MM.1S (cell line): ENCODE data around the gene WNK2.

ENCODE experiments used
- DNase-seq: peaks from one replicate; pipeline ENCODE4 v3.0.0-alpha.2; 2015
- H2AFZ ChIP-seq: fragments of 300-600 bp; sonication (generic); 2 replicates; pipeline ENCODE4 v1.6.0; 2016; ENCODE audit warnings: antibody characterized with exemption, low read length
- H3F3A ChIP-seq: fragments of 300-600 bp; sonication (generic); 2 replicates; pipeline ENCODE4 v1.6.1; 2016; ENCODE audit warnings: mild to moderate bottlenecking, antibody characterized with exemption, low read length, moderate library complexity, mixed read lengths; ENCODE audit not compliant: insufficient read depth
- H3K27ac ChIP-seq: fragments of 300-600 bp; sonication (generic); 2 replicates; pipeline ENCODE4 v1.5.1; 2016; ENCODE audit warnings: mild to moderate bottlenecking, low read length
- H3K27me3 ChIP-seq: fragments of 300-600 bp; sonication (generic); replicated peaks from 2 replicates; pipeline ENCODE4 v1.6.0; 2016; ENCODE audit warnings: low read length; ENCODE audit not compliant: insufficient read depth
- H3K36me3 ChIP-seq: fragments of 300-600 bp; sonication (generic); replicated peaks from 2 replicates; pipeline ENCODE4 v1.6.1; 2016; ENCODE audit warnings: mild to moderate bottlenecking, low read length, mixed read lengths; ENCODE audit not compliant: insufficient read depth
- H3K4me1 ChIP-seq: fragments of 300-600 bp; sonication (generic); 2 replicates; pipeline ENCODE4 v1.6.1; 2016; ENCODE audit warnings: low read length, mixed read lengths
- H3K4me2 ChIP-seq: fragments of 300-600 bp; sonication (generic); 2 replicates; pipeline ENCODE4 v1.6.0; 2016; ENCODE audit warnings: low read depth, low read length
- H3K4me3 ChIP-seq: fragments of 300-600 bp; sonication (generic); 2 replicates; pipeline ENCODE4 v1.5.1; 2016; ENCODE audit warnings: low read length, mixed read lengths
- H3K79me2 ChIP-seq: fragments of 300-600 bp; sonication (generic); 2 replicates; pipeline ENCODE4 v1.6.1; 2016; ENCODE audit warnings: mixed run types, low read length, mixed read lengths
- H3K9ac ChIP-seq: fragments of 300-600 bp; sonication (generic); 2 replicates; pipeline ENCODE4 v1.6.1; 2016; ENCODE audit warnings: low read length, mixed read lengths
- H3K9me2 ChIP-seq: fragments of 300-600 bp; sonication (generic); replicated peaks from 2 replicates; pipeline ENCODE4 v1.6.1; 2016; ENCODE audit warnings: mild to moderate bottlenecking, low read length, mixed read lengths; ENCODE audit not compliant: insufficient read depth
- H3K9me3 ChIP-seq: fragments of 300-600 bp; sonication (generic); replicated peaks from 2 replicates; pipeline ENCODE4 v1.6.1; 2016; ENCODE audit warnings: mild to moderate bottlenecking, low read length, mixed read lengths; ENCODE audit not compliant: insufficient read depth
- H4K20me1 ChIP-seq: fragments of 300-600 bp; sonication (generic); 2 replicates; pipeline ENCODE4 v1.6.1; 2016; ENCODE audit warnings: mild to moderate bottlenecking, low read length, moderate library complexity, mixed read lengths; ENCODE audit not compliant: insufficient read depth
- EZH2 ChIP-seq: fragments of 300-600 bp; sonication (generic); optimal IDR thresholded peaks from 2 replicates; pipeline ENCODE3; 2017; ENCODE audit warnings: low read depth, mild to moderate bottlenecking, antibody characterized with exemption, low read length, mixed read lengths
- EZH2phosphoT487 ChIP-seq: fragments of 300-600 bp; sonication (generic); IDR thresholded peaks from 2 replicates; pipeline ENCODE4 v1.6.1; 2018; ENCODE audit warnings: antibody characterized with exemption, low read length
- TF ChIP-seq, protein P1 (sequence below): fragments of 300-600 bp; sonication (generic); IDR thresholded peaks from 2 replicates; pipeline ENCODE4 v1.5.1; 2016; ENCODE audit warnings: antibody characterized with exemption, low read length, mixed read lengths

WNK2 gene

DNA sequence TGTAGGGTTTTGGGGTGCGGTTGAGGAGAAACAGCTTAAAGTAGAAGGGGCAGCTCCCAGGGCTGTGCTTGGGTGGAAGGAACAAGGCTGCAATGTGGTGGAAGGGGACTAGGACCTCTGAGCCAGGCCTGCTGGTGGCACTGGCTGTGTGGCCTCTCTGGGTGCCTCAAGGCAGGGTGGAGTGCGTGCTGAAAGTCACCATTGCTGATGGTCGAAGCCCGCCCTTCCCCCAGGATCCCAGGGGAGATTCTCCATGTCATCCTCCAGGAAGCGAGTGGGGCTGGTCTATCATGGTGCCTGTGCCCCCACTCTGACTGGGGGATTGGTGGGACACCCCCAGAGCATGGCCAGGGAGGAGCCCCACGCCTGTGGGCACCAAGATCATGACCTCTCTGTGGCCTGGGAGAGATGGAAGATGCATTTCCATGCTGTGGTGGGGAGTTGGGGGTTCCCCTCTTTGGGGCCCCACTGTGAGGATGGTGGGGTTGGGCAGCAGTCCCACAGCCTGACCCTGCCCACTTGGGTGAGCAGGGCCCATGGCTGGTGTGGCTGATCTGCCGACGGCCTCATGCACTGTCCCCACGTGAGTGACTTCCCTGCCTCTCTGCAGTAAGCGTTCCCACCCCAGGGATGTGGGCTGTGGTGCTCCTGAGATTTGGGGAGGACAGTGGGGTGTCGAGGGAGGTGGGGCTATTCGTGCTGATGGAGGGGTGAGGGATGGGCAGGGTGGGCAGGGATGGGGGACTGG is 25.8 kb downstream of the WNK2 start:
- Histone ChIP-seq H3K4me2 (no peak overlapping the region), H3K4me3 (no peak overlapping the region), H2AFZ (no peak overlapping the region), H3K27me3 (no peaks in the 10 kb centered on the region), H3K9me3 (no peaks in the 10 kb centered on the region), H3K27ac (no peak overlapping the region), H3K79me2 (no peaks in the 10 kb centered on the region), H3K9me2 (no peaks in the 10 kb centered on the region), H3K9ac (no peak overlapping the region), H4K20me1 (0 out of 2 replicates have a peak, but pooled peaks cover 3% of the 10 kb centered on the region), H3K4me1 (no peaks in the 10 kb centered on the region), H3F3A (no peaks in the 10 kb centered on the region), H3K36me3 (no peaks in the 10 kb centered on the region)
- DNase-seq = no peak
- TF ChIP-seq, protein P1, sequence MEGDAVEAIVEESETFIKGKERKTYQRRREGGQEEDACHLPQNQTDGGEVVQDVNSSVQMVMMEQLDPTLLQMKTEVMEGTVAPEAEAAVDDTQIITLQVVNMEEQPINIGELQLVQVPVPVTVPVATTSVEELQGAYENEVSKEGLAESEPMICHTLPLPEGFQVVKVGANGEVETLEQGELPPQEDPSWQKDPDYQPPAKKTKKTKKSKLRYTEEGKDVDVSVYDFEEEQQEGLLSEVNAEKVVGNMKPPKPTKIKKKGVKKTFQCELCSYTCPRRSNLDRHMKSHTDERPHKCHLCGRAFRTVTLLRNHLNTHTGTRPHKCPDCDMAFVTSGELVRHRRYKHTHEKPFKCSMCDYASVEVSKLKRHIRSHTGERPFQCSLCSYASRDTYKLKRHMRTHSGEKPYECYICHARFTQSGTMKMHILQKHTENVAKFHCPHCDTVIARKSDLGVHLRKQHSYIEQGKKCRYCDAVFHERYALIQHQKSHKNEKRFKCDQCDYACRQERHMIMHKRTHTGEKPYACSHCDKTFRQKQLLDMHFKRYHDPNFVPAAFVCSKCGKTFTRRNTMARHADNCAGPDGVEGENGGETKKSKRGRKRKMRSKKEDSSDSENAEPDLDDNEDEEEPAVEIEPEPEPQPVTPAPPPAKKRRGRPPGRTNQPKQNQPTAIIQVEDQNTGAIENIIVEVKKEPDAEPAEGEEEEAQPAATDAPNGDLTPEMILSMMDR = no peak
- TF ChIP-seq EZH2phosphoT487 (no peak), EZH2 (no peak)

DNA sequence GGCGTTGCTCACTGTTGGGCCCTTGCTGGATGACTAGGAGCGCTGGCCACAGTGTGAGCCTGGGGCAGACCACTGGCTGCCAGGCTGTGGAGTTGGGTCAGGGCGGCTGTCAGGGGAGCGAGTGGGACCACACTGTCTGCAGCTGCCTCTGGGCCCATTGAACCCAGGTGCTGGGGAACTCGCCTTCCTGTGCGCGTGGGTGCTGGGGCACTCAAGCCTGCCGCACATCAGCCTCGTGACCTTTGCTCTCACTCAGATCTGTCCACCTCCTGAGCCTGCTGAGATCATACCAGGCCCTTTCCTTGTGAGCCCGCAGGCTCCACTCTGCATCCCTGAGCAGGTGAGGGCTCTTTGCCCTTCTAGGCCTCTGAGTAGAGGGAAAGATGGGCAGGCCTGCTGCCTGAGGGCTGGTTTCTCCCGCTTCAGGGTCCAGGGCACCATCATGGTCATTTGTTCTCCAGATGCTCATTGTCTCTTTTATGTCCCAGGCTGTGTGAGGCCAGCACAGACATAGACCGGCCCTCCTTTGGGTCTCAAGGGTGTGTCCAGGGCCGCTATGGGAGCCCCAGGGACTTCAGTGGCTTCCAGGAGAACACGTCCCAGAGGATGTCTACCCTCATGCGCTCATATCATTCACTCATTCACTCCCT is 26.5 kb downstream of the WNK2 start:
- no peaks in the 10 kb centered on the region for H3F3A ChIP-seq
- H3K27me3 ChIP-seq = no peaks in the 10 kb centered on the region
- no peaks in the 10 kb centered on the region for H3K79me2 ChIP-seq
- H3K4me2 ChIP-seq = no peak overlapping the region
- H3K36me3 ChIP-seq = no peaks in the 10 kb centered on the region
- H3K9me3 ChIP-seq = no peaks in the 10 kb centered on the region
- no peak overlapping the region for H3K27ac ChIP-seq
- no peaks in the 10 kb centered on the region for H3K9me2 ChIP-seq
- TF ChIP-seq, protein P1 = no peak
- no peak for TF ChIP-seq EZH2phosphoT487
- no peak for TF ChIP-seq EZH2
- H3K4me1 ChIP-seq = no peaks in the 10 kb centered on the region
- DNase-seq = no peak
- no peak overlapping the region for H2AFZ ChIP-seq
- no peak overlapping the region for H3K9ac ChIP-seq
- 0 out of 2 replicates have a peak, but pooled peaks cover 3% of the 10 kb centered on the region for H4K20me1 ChIP-seq
- H3K4me3 ChIP-seq = no peak overlapping the region

DNA sequence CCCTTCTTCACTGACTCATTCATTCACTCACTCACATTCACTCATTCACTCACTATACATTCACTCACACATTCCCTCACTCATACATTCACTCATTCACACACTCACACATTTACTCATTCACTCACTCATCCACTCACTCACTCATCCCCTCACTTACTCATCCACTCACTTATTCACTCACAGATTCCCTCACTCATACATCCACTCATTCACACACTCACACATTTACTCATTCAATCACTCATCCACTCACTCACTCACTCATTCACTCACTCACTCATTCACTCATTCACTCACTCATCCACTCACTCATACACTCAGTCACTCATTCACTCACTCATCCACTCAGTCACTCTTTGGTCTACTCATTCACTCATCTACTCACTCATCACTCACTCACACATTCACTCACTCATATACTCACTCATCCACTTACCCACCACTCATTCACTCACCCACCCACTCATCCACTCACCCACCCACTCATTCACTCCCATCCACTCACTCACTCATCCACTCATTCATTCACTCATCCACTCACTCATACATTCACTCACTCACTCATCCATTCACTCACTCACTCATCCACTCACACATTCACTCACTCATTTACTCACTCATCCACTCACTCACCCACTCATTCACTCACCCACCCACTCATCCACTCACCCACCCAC is 27.2 kb downstream of the WNK2 start:
- Histone ChIP-seq H3K9me2 (no peaks in the 10 kb centered on the region), H3K79me2 (no peaks in the 10 kb centered on the region), H2AFZ (no peak overlapping the region), H4K20me1 (0 out of 2 replicates have a peak, but pooled peaks cover 3% of the 10 kb centered on the region), H3K27ac (no peak overlapping the region), H3K4me2 (no peak overlapping the region), H3K9me3 (no peaks in the 10 kb centered on the region), H3K4me3 (no peak overlapping the region), H3K36me3 (no peaks in the 10 kb centered on the region), H3K9ac (no peak overlapping the region), H3K4me1 (no peaks in the 10 kb centered on the region), H3K27me3 (no peaks in the 10 kb centered on the region), H3F3A (no peaks in the 10 kb centered on the region)
- DNase-seq = no peak
- TF ChIP-seq EZH2phosphoT487 (no peak), EZH2 (no peak)
- TF ChIP-seq, protein P1 = no peak
